Measurements from ENCODE around the gene YJEFN3. TPM values are rescaled to one million over a fixed set of nuclear protein-coding genes. Genes with fewer than 3 reads are reported as not detected.

Gene YJEFN3
- polyA plus RNA-seq, 2 of the 4 experiments (the other 2 are of a cell fraction) = 3.2 to 7.2 TPM

DNA sequence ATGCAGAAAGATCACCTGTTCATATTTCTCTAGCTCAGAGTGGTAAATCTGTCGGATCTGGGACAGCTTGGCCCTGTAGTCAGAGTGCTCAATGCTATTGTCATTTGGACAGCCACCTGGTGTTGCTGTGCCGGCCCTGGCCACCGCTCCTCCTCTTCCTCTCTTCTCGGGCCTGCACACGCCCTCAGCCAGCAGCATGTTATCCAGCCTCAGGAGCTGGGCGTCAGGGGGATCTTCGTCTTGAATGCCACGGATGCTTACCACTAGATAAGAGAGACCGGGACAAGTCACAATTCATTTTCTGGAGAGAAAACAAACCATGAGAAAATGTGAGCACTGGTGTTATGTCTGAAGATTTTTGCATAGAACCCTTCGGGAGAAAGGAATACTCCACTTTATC lies 41.9 kb downstream of the YJEFN3 start:
- 77% methylated on average over 10 of the region's 10 CpGs for WGBS (ENCODE audit: missing lambda C conversion rate)
- Histone ChIP-seq H3K9me3 (no peaks in the 10 kb centered on the region), H3K4me2 (no peak overlapping the region), H3K4me3 (no peak overlapping the region), H3K27ac (no peak overlapping the region), H3K4me1 (no peaks in the 10 kb centered on the region)
- ChIA-PET CTCF (no interaction called here), POLR2A (no interaction called here)
- DNase-seq (ENCODE audit: low read depth in 1 of 2, low spot score in 1 of 2) (no peak), FAIRE-seq (no peak), ATAC-seq (no peak)
- TF ChIP-seq MAFK (IDR thresholded peaks at IDR 0.05; ENCODE audit: partially characterized antibody) (no peak), CBX8 (IDR thresholded peaks at IDR 0.05) (no peak), CBX2 (IDR thresholded peaks at IDR 0.05; ENCODE audit: borderline replicate concordance, low read depth) (no peak), HOXB13 (CRISPR knock-in tag; IDR thresholded peaks at IDR 0.05; ENCODE audit: low read depth) (no peak), ZC3H11A (IDR thresholded peaks at IDR 0.05) (no peak), HOXA7 (CRISPR knock-in tag; IDR thresholded peaks at IDR 0.05) (no peak), NR3C1 (IDR thresholded peaks at IDR 0.05) (no peak), CTCF (IDR thresholded peaks at IDR 0.05) (no peak), NPAS2 (CRISPR knock-in tag; IDR thresholded peaks at IDR 0.05; ENCODE audit: borderline replicate concordance) (no peak), ZFP36 (IDR thresholded peaks at IDR 0.05; ENCODE audit: borderline replicate concordance, partially characterized antibody) (no peak), REST (IDR thresholded peaks at IDR 0.05) (no peak), RFX5 (IDR thresholded peaks at IDR 0.05) (no peak), SREBF2 (IDR thresholded peaks at IDR 0.05) (no peak), KDM5A (IDR thresholded peaks at IDR 0.05) (no peak), HEYL (CRISPR knock-in tag; IDR thresholded peaks at IDR 0.05) (no peak), FOSL2 (IDR thresholded peaks at IDR 0.05) (no peak), FOSL2 (CRISPR knock-in tag; IDR thresholded peaks at IDR 0.05) (no peak), JUN (IDR thresholded peaks at IDR 0.05) (no peak), SMC3 (IDR thresholded peaks at IDR 0.05) (no peak), RARB (CRISPR knock-in tag; IDR thresholded peaks at IDR 0.05) (no peak)
- TF ChIP-seq, protein P1, sequence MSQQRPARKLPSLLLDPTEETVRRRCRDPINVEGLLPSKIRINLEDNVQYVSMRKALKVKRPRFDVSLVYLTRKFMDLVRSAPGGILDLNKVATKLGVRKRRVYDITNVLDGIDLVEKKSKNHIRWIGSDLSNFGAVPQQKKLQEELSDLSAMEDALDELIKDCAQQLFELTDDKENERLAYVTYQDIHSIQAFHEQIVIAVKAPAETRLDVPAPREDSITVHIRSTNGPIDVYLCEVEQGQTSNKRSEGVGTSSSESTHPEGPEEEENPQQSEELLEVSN (IDR thresholded peaks at IDR 0.05; ENCODE audit: borderline replicate concordance, low read depth) = no peak

GRCh38 chr19:19571071-19571786 lies 42.5 kb downstream of the YJEFN3 start:
- Histone ChIP-seq H3K27ac (no peak overlapping the region), H3K4me3 (no peak overlapping the region), H3K4me2 (no peak overlapping the region), H3K4me1 (no peaks in the 10 kb centered on the region), H3K9me3 (no peaks in the 10 kb centered on the region)
- ATAC-seq = no peak
- FAIRE-seq = no peak
- CTCF ChIA-PET = no interaction called here
- POLR2A ChIA-PET = no interaction called here
- 89% methylated on average over 7 of the region's 11 CpGs for WGBS (ENCODE audit: missing lambda C conversion rate)
- no peak for DNase-seq (ENCODE audit: low read depth in 1 of 2, low spot score in 1 of 2)
- TF ChIP-seq ELK1 (IDR thresholded peaks at IDR 0.05; ENCODE audit: low read depth, low read length) = no peak
- TF ChIP-seq RARB (CRISPR knock-in tag; IDR thresholded peaks at IDR 0.05) = no peak
- no peak for TF ChIP-seq ZC3H11A (IDR thresholded peaks at IDR 0.05)
- TF ChIP-seq POLR2A (IDR thresholded peaks at IDR 0.05; ENCODE audit: low read length) = no peak
- TF ChIP-seq POLR2AphosphoS2 (conservative IDR thresholded peaks at IDR 0.05; ENCODE audit: low read length) = no peak
- TF ChIP-seq GATA3 (IDR thresholded peaks at IDR 0.05; ENCODE audit: borderline replicate concordance) = no peak
- TF ChIP-seq SREBF2 (IDR thresholded peaks at IDR 0.05) = no peak
- no peak for TF ChIP-seq ESRRA (IDR thresholded peaks at IDR 0.05; ENCODE audit: borderline replicate concordance, low read length)
- no peak for TF ChIP-seq MAZ (IDR thresholded peaks at IDR 0.05; ENCODE audit: borderline replicate concordance, low read depth, low read length)
- TF ChIP-seq ZFP36 (IDR thresholded peaks at IDR 0.05; ENCODE audit: borderline replicate concordance, partially characterized antibody) = no peak
- no peak for TF ChIP-seq JUNB (IDR thresholded peaks at IDR 0.05)
- no peak for TF ChIP-seq PBX3 (IDR thresholded peaks at IDR 0.05)
- TF ChIP-seq CBX2 (IDR thresholded peaks at IDR 0.05; ENCODE audit: borderline replicate concordance, low read depth) = no peak
- no peak for TF ChIP-seq USF2 (IDR thresholded peaks at IDR 0.05)
- TF ChIP-seq FOXS1 (CRISPR knock-in tag; IDR thresholded peaks at IDR 0.05) = no peak

Data from A549 (cell line).